ENCODE measurements around the gene NAMPT. TPM values are rescaled to one million over a fixed set of nuclear protein-coding genes. Genes with fewer than 3 reads are reported as not detected.

Gene NAMPT
- total and polyA plus RNA-seq, 7 donors = 51.1 to 717 (median 83.9) TPM

DNA sequence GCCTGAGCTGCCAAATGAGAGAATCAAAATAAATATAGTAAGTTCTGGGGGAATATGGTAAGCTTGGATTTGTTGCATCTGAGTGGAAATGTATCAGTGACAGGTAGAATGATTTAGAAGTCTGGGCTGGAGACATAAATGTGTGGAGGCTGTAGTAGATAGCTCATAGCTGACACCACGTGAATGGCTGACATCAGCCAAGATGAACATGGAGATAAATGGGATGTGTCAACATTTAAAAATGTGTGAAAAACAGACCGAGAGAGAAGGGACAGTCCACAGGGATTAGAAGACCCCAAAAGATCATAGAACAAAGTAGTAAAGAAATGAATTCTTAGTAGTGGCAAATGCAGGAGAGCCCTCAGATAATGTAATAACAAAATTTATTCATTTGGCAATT, 40.9 kb downstream of the NAMPT start:
- WGBS, 2 donors = 74 to 85% methylated on average over 2 of the region's 2 CpGs

DNA sequence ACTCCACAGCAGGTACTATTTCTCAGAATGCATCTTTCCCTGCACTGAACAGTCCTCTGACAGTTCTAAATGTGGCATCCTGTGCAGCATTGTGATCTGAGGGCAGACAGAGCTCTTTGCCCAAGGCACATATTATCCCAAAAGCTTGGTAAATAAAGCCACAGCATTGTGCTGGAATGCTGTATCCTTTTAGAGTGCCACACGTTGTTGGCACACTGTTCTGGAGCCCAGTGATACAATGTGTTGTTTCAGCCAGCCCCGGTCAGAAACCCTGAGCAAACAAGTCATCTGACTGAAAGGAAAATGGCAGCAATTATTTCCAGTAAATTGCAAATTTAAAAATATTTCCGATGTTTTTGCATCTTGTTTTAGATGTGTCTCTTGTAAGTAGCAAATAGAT, 45.4 kb downstream of the NAMPT start:
- no peak for DNase-seq
- Histone ChIP-seq H3K27ac (peak overlapping the region; percentile 43 to 68 (median 61)), H3K36me3 (no peaks in the 10 kb centered on the region), H3K4me1 (peaks cover 0 to 26% (median 14%) of the 10 kb centered on the region in 4 donors), H3K27me3 (no peaks in the 10 kb centered on the region), H3K9me3 (no peaks in the 10 kb centered on the region), H3K4me3 (no peak overlapping the region)
- TF ChIP-seq POLR2AphosphoS5 (IDR thresholded peaks at IDR 0.05) = no peak
- WGBS, 2 donors = 77 to 85% methylated on average over 3 of the region's 3 CpGs
- intact Hi-C loops (cut with DNase I) = no loop called here

More for the DNA sequence above, 40.9 kb downstream of the NAMPT start:
- Histone ChIP-seq H3K27me3 (no peaks in the 10 kb centered on the region), H3K9me3 (peaks cover 0 to 4% (median 0%) of the 10 kb centered on the region in 4 donors), H3K36me3 (peaks cover 0 to 20% (median 0%) of the 10 kb centered on the region in 4 donors), H3K27ac (no peak overlapping the region), H3K4me3 (no peak overlapping the region), H3K4me1 (peaks cover 0 to 7% (median 4%) of the 10 kb centered on the region in 4 donors)
- DNase-seq = no peak
- intact Hi-C loops (cut with DNase I) = no loop called here
- TF ChIP-seq POLR2AphosphoS5 (IDR thresholded peaks at IDR 0.05) (no peak), POLR2A (IDR thresholded peaks at IDR 0.05) (no peak), EP300 (IDR thresholded peaks at IDR 0.05) (no peak)
- TF ChIP-seq, protein P1, sequence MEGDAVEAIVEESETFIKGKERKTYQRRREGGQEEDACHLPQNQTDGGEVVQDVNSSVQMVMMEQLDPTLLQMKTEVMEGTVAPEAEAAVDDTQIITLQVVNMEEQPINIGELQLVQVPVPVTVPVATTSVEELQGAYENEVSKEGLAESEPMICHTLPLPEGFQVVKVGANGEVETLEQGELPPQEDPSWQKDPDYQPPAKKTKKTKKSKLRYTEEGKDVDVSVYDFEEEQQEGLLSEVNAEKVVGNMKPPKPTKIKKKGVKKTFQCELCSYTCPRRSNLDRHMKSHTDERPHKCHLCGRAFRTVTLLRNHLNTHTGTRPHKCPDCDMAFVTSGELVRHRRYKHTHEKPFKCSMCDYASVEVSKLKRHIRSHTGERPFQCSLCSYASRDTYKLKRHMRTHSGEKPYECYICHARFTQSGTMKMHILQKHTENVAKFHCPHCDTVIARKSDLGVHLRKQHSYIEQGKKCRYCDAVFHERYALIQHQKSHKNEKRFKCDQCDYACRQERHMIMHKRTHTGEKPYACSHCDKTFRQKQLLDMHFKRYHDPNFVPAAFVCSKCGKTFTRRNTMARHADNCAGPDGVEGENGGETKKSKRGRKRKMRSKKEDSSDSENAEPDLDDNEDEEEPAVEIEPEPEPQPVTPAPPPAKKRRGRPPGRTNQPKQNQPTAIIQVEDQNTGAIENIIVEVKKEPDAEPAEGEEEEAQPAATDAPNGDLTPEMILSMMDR (IDR thresholded peaks at IDR 0.05) = no peak

DNA sequence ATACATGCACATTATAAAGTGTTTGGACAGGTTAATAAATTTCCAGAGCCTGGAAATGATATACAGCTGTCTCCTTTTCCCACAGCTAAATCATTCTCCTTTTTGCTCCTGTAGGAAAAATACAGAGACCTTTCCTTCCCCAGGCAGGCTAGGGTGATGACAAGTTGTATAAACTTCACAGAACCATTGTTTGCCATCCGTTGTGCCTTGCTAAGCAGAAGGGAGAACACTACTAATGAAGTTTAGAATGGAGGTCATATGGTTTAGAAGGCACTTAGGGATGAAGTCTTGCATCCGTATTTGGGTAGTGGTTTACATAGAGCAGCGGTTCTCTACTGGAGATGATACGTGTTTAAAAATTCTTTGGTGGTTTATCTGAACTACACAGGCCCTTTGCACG, 46.0 kb downstream of the NAMPT start:
- Histone ChIP-seq H3K36me3 (no peaks in the 10 kb centered on the region), H3K4me1 (peaks cover 0 to 29% (median 14%) of the 10 kb centered on the region in 4 donors), H3K27ac (peak overlapping the region; percentile 43 to 68 (median 61)), H3K4me3 (no peak overlapping the region), H3K27me3 (no peaks in the 10 kb centered on the region), H3K9me3 (no peaks in the 10 kb centered on the region)
- WGBS, 2 donors = 80 to 82% methylated on average over 5 of the region's 5 CpGs
- no peak for DNase-seq
- TF ChIP-seq EP300 (IDR thresholded peaks at IDR 0.05) (peak in 1 of 4 donors; percentile 46), POLR2A (IDR thresholded peaks at IDR 0.05) (no peak), POLR2AphosphoS5 (IDR thresholded peaks at IDR 0.05) (peak in 1 of 4 donors; percentile 54)
- TF ChIP-seq, protein P1 (IDR thresholded peaks at IDR 0.05) = no peak
- intact Hi-C loops (cut with DNase I) = no loop called here

DNA sequence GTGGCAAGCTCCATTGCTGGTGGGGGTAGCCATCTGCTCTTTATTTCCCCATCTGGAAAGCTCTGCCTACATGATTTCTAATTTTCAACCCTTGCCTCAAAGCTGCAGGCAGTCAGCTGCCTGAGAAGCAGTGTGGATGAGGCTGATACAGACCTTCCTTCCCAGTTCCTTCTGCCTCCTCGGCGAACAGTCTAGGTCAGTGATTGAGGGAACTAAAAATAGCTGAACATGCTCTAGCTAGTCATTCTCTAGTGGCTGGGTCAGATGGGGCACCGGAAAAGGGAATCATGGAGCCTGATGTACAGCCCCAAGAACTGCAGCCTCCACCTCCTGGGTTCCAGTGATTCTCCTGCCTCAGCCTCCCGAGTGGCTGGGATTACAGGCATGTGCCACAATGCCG, 48.7 kb downstream of the NAMPT start:
- intact Hi-C loops (cut with DNase I) = no loop called here

DNA sequence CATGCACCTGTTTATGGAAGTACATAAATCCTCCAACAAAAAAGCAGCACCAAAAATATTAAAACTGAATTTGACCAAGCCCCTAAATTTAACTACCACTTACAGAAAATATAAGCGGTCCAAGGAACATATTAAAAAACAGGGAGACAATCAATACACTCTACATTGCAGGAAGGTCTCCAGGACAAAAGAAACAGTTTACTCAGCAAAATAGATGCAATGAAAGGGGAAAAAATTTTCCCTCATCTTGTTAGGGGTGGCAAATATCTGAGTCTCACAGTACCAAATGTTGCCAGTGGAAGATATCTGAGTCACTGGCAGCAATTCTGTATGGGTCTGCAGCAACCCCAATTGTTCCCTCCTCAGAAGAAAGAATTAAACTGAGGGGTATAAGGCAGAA, 50.4 kb downstream of the NAMPT start:
- intact Hi-C loops (cut with DNase I) = no loop called here
- H3K4me1 ChIP-seq = peaks cover 0 to 28% (median 13%) of the 10 kb centered on the region in 4 donors
- 87 to 100% methylated on average over 1 of the region's 1 CpG for whole genome bisulfite sequencing, 2 donors

More for the DNA sequence above, 48.7 kb downstream of the NAMPT start:
- Histone ChIP-seq H3K4me3 (no peak overlapping the region), H3K27me3 (no peaks in the 10 kb centered on the region), H3K9me3 (no peaks in the 10 kb centered on the region), H3K27ac (peak overlapping the region in 1 of 4 donors; percentile 32), H3K4me1 (peaks cover 0 to 29% (median 14%) of the 10 kb centered on the region in 4 donors), H3K36me3 (no peaks in the 10 kb centered on the region)
- TF ChIP-seq POLR2A (IDR thresholded peaks at IDR 0.05) (no peak), POLR2AphosphoS5 (IDR thresholded peaks at IDR 0.05) (no peak)
- TF ChIP-seq, protein P1 (IDR thresholded peaks at IDR 0.05) = no peak
- DNase-seq = no peak
- whole genome bisulfite sequencing, 2 donors = 73 to 80% methylated on average over 5 of the region's 5 CpGs

More for the DNA sequence above, 50.4 kb downstream of the NAMPT start:
- Histone ChIP-seq H3K4me3 (no peak overlapping the region), H3K9me3 (no peaks in the 10 kb centered on the region), H3K27me3 (no peaks in the 10 kb centered on the region), H3K36me3 (no peaks in the 10 kb centered on the region), H3K27ac (no peak overlapping the region)
- no peak for TF ChIP-seq EP300 (IDR thresholded peaks at IDR 0.05)
- TF ChIP-seq POLR2A (IDR thresholded peaks at IDR 0.05) = no peak
- TF ChIP-seq, protein P1 (IDR thresholded peaks at IDR 0.05) = no peak
- no peak for TF ChIP-seq POLR2AphosphoS5 (IDR thresholded peaks at IDR 0.05)
- DNase-seq = no peak

Measured in sigmoid colon (tissue), 7 donors.